Stomach (tissue), 9 donors: ENCODE results near the gene EDRF1. TPM values are rescaled to one million over a fixed set of nuclear protein-coding genes. Genes with fewer than 3 reads are reported as not detected.

Experiments used
- DNase-seq, 2 donors: peaks; one replicate each; pipeline versions ENCODE4 v3.0.0 to v3.0.0-alpha.2; 2013 to 2019
- H3K27ac ChIP-seq, 5 donors: fragments of 200-600 bp in 4 of 5; sonication (generic) in 4 of 5; one replicate each; pipeline ENCODE4 v1.5.1; 2013 to 2019; ENCODE audit warnings: mild to moderate bottlenecking in 1 of 5, moderate library complexity in 1 of 5
- H3K27me3 ChIP-seq, 3 donors: fragments of 200-600 bp; sonication (generic); one replicate each; pipeline ENCODE4 v1.5.1; 2017 to 2019; ENCODE audit warnings: mixed run types in 1 of 3
- H3K36me3 ChIP-seq, 4 donors: fragments of 200-600 bp; sonication (generic); 1 replicate in 3 of 4; 2 replicates in 1 of 4; pipeline ENCODE4 v1.5.1; 2016 to 2019
- H3K4me1 ChIP-seq, 4 donors: fragments of 200-600 bp; sonication (generic); one replicate each; pipeline ENCODE4 v1.5.1; 2016 to 2019
- H3K4me3 ChIP-seq, 4 donors: fragments of 200-600 bp; sonication (generic) in 3 of 4; one replicate each; pipeline ENCODE4 v1.5.1; 2016 to 2019; ENCODE audit warnings: mild to moderate bottlenecking in 1 of 4
- H3K9me3 ChIP-seq, 4 donors: fragments of 200-600 bp; sonication (generic); one replicate each; pipeline ENCODE4 v1.5.1; 2016 to 2019
- EP300 ChIP-seq: sonication (generic); formaldehyde crosslinking; IDR thresholded peaks from one replicate; pipeline ENCODE4 v1.6.1; 2017; ENCODE audit warnings: antibody characterized with exemption
- POLR2A ChIP-seq, 4 donors: fragments of 450-650 bp; IDR thresholded peaks; one replicate each; pipeline ENCODE4 v1.6.1; 2016; ENCODE audit warnings: antibody characterized with exemption in 4 of 4, control low read depth in 2 of 4, mild to moderate bottlenecking in 1 of 4, moderate library complexity in 1 of 4
- POLR2AphosphoS5 ChIP-seq, 3 donors: sonication (generic); formaldehyde crosslinking; IDR thresholded peaks; one replicate each; pipeline ENCODE4 v1.6.1; 2016; ENCODE audit warnings: antibody characterized with exemption in 3 of 3
- WGBS, 5 donors: extraction: QIAGEN DNeasy Blood & Tissue Kit in 3 of 5; methylation state at CpG; one replicate each; pipeline versions ENCODE4 v1.1.5 to v1.1.7; 2013 to 2018; 5-methylcytosine and 5-hydroxymethylcytosine counted together
- intact Hi-C: fragments of 100-400 bp; cut with DNase I; formaldehyde crosslinking; loops from one replicate; pipeline ENCODE4 v1.15.1; 2023; ENCODE audit warnings: low total_unique reads
- polyA plus RNA-seq, 3 donors: library from polyadenylated mRNA; stranded (reverse); fragments of 200-250 nt; gene quantifications; one replicate each; pipeline ENCODE4 v1.2.3, GENCODE V29; 2013
- total RNA-seq, 5 donors: library from RNA; depleted of rRNA; stranded (reverse); fragments of >200 nt; gene quantifications; one replicate each; pipeline versions ENCODE4 v1.1.0 to v1.2.3, GENCODE V29; 2014 to 2016
- TF ChIP-seq, protein P1 (sequence below), 7 experiments: fragments of 450-650 bp in 4 of 7; fragments of 200-600 bp in 3 of 7; sonication (generic) in 3 of 7; IDR thresholded peaks; one replicate each; pipeline ENCODE4 v1.5.1; 2016 to 2019; ENCODE audit warnings: antibody characterized with exemption in 7 of 7, control low read depth in 2 of 7, mild to moderate bottlenecking in 1 of 7
- donor health status: healthy with polysubstance abuse.
- donor health status: Bipolar disorder and iron deficiency.
- donor health status: healthy.

Gene EDRF1
- total and polyA plus RNA-seq, 8 donors = 5.5 to 41.5 (median 15.5) TPM

DNA sequence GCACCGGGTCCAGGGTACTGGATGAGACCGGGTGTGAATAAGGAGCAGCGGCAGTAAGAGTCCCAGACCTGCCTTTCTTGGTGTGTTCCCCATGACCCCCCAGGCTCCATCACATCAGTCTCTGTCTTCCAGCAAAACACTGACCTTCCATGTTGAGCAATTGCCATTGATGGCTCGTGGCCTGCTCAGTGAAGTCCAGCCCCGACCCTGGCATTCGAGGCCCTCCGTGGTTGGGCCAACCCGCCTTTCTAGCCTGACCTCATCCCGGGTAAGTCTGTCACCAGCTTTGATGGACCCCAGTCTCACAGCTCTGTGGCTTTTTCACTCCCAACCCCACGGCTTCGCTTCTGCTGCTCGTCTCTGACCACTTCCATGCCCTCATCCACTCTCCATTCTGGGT, 49.7 kb downstream of the EDRF1 start:
- TF ChIP-seq, protein P1, sequence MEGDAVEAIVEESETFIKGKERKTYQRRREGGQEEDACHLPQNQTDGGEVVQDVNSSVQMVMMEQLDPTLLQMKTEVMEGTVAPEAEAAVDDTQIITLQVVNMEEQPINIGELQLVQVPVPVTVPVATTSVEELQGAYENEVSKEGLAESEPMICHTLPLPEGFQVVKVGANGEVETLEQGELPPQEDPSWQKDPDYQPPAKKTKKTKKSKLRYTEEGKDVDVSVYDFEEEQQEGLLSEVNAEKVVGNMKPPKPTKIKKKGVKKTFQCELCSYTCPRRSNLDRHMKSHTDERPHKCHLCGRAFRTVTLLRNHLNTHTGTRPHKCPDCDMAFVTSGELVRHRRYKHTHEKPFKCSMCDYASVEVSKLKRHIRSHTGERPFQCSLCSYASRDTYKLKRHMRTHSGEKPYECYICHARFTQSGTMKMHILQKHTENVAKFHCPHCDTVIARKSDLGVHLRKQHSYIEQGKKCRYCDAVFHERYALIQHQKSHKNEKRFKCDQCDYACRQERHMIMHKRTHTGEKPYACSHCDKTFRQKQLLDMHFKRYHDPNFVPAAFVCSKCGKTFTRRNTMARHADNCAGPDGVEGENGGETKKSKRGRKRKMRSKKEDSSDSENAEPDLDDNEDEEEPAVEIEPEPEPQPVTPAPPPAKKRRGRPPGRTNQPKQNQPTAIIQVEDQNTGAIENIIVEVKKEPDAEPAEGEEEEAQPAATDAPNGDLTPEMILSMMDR (IDR thresholded peaks at IDR 0.05) = no peak
- TF ChIP-seq POLR2AphosphoS5 (IDR thresholded peaks at IDR 0.05) (no peak), EP300 (no peak), POLR2A (IDR thresholded peaks at IDR 0.05) (no peak)
- H3K36me3 ChIP-seq = peaks cover 9 to 42% (median 27%) of the 10 kb centered on the region in 4 donors
- H3K4me3 ChIP-seq = no peak overlapping the region
- H3K27me3 ChIP-seq = peaks cover 0 to 9% (median 0%) of the 10 kb centered on the region in 3 donors
- no peaks in the 10 kb centered on the region for H3K9me3 ChIP-seq
- no peak for DNase-seq
- peak overlapping the region in 1 of 5 donors; percentile 34 for H3K27ac ChIP-seq
- peaks cover 0 to 26% (median 12%) of the 10 kb centered on the region in 4 donors for H3K4me1 ChIP-seq
- 82 to 98% (median 90%) methylated on average over 12 of the region's 12 CpGs for WGBS, 5 donors
- intact Hi-C loops = no loop called here

DNA sequence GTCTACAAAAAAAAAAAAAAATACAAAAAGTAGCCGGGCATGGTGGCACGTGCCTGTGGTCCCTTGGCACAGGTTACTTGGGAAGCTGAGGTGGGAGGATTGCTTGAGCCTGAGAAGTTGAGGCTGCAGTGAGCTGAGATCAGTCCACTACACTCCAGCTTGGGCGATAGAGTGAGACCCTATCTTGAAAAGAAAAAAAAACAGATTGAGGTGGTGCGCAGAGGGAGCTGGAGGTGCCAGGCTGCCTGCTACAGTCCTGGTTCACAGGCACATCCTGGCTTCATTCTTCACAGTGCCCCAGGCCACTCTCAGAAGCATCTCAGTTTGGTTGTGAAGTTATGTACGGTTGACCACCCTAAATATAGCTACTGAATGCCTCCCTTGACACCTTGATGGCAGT, 51.3 kb downstream of the EDRF1 start:
- Histone ChIP-seq H3K27me3 (peaks cover 0 to 14% (median 0%) of the 10 kb centered on the region in 3 donors), H3K27ac (no peak overlapping the region), H3K4me1 (peaks cover 0 to 26% (median 12%) of the 10 kb centered on the region in 4 donors), H3K9me3 (no peaks in the 10 kb centered on the region), H3K4me3 (no peak overlapping the region), H3K36me3 (peaks cover 0 to 26% (median 10%) of the 10 kb centered on the region in 4 donors)
- intact Hi-C loops = no loop called here
- no peak for DNase-seq
- 90 to 97% (median 93%) methylated on average over 5 of the region's 5 CpGs for WGBS, 5 donors
- no peak for TF ChIP-seq POLR2A (IDR thresholded peaks at IDR 0.05)
- no peak for TF ChIP-seq EP300
- TF ChIP-seq, protein P1 (IDR thresholded peaks at IDR 0.05) = no peak
- TF ChIP-seq POLR2AphosphoS5 (IDR thresholded peaks at IDR 0.05) = no peak

DNA sequence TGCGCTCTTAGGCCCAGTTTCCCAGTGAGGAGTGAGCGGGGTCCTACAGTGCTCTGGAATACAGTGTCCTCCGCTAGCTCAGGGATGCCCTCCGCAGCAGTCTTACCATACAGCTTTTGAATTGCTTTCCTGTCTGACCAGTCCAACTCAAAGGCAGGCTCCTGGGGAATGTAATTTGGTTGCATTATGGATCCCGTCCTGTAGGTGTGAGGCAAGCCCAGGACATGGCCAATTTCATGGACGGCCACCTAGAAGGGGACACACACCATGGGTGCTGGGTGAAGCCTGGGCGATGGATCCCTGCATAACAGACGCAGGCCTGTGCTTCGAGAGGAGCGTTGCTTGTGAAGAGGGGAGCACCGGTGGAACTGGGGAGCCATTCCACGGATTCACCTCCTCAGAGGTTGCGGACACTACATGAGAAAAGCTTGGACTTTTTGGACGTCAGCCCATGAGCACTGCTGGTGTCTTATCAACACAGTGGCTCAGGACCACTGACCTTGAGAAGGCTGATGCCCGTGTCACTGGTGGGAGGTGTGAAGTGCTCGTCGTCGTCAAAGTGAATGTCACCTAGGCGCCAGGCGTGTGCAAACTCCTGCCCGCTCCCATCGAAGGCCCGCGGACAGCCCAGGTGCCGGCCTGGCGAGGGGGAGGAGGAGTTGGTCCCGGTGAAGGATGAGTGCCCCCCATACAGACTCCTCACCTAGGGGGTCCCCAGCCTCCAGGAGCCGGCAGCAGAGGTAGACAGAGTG, 52.8 kb downstream of the EDRF1 start:
- TF ChIP-seq, protein P1 (IDR thresholded peaks at IDR 0.05) = no peak
- TF ChIP-seq POLR2A (IDR thresholded peaks at IDR 0.05) (no peak), POLR2AphosphoS5 (IDR thresholded peaks at IDR 0.05) (no peak), EP300 (no peak)
- no peak overlapping the region for H3K4me3 ChIP-seq
- intact Hi-C loops = no loop called here
- peaks cover 0 to 14% (median 0%) of the 10 kb centered on the region in 3 donors for H3K27me3 ChIP-seq
- H3K4me1 ChIP-seq = peaks cover 0 to 20% (median 6%) of the 10 kb centered on the region in 4 donors
- no peak overlapping the region for H3K27ac ChIP-seq
- H3K36me3 ChIP-seq = peaks cover 0 to 11% (median 6%) of the 10 kb centered on the region in 4 donors
- DNase-seq = no peak
- WGBS, 5 donors = 87 to 92% (median 89%) methylated on average over 25 to 28 of the region's 28 CpGs
- H3K9me3 ChIP-seq = no peaks in the 10 kb centered on the region

DNA sequence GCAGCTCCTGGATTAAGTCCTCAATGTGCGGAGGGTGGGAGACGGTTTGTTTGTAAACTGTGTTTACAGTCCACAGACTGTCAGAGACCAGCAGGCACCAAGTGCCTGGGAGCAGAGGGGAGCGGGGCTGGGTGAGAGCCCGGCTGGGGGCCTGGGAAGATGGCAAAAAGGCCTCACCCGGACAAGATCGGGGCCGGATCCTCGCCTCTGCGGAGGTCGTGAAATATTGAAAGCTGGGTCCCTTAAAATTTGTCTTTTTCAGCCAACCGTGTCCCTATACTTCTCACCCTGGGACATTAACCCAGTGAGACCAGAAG, 53.3 kb downstream of the EDRF1 start:
- Histone ChIP-seq H3K4me3 (no peak overlapping the region), H3K27ac (no peak overlapping the region), H3K9me3 (no peaks in the 10 kb centered on the region), H3K27me3 (peaks cover 0 to 14% (median 0%) of the 10 kb centered on the region in 3 donors), H3K36me3 (peaks cover 0 to 7% (median 6%) of the 10 kb centered on the region in 4 donors), H3K4me1 (peaks cover 0 to 20% (median 6%) of the 10 kb centered on the region in 4 donors)
- 85 to 95% (median 86%) methylated on average over 9 to 11 of the region's 11 CpGs for WGBS, 5 donors
- TF ChIP-seq, protein P1 (IDR thresholded peaks at IDR 0.05) = no peak
- no peak for TF ChIP-seq POLR2A (IDR thresholded peaks at IDR 0.05)
- no peak for DNase-seq
- intact Hi-C loops = no loop called here
